Measurements from ENCODE around the gene INO80D. TPM values are rescaled to one million over a fixed set of nuclear protein-coding genes. Genes with fewer than 3 reads are reported as not detected.

The INO80D gene
- total RNA-seq, 1 experiment from 2014 or later = 46.0 TPM

- Histone ChIP-seq H2BK20ac (ENCODE audit: low read depth, low read length, poor library complexity, severe bottlenecking) (no peak overlapping the region), H3K23ac (ENCODE audit: insufficient read length, low read depth, low read length) (no peak overlapping the region), H3K4me2 (ENCODE audit: insufficient read depth, insufficient read length, low read length) (no peak overlapping the region), H4K91ac (ENCODE audit: insufficient read length, low read depth, low read length) (no peak overlapping the region), H3K9ac (ENCODE audit: extremely low read depth, insufficient read length, low read length) (no peak overlapping the region), H2BK120ac (ENCODE audit: low read depth, low read length, poor library complexity, severe bottlenecking) (no peak overlapping the region), H3K27ac (ENCODE audit: insufficient read length, low read depth, low read length) (no peak overlapping the region), H2AFZ (ENCODE audit: low read length) (no peak overlapping the region), H3K79me1 (ENCODE audit: insufficient read depth, low read depth, low read length, poor library complexity, severe bottlenecking) (no peaks in the 10 kb centered on the region), H4K20me1 (ENCODE audit: control insufficient read depth, insufficient read depth, insufficient read length) (no peaks in the 10 kb centered on the region), H4K8ac (replicated peaks; ENCODE audit: insufficient read length, low read depth, low read length) (no peak overlapping the region), H3T11ph (ENCODE audit: low read length) (no peak overlapping the region), H3K27me3 (ENCODE audit: insufficient read depth, low read length) (no peaks in the 10 kb centered on the region), H3K56ac (ENCODE audit: insufficient read length, low read depth, low read length) (no peak overlapping the region), H3K4ac (ENCODE audit: low read depth, low read length) (no peak overlapping the region), H3K14ac (ENCODE audit: insufficient read depth, low read length) (no peak overlapping the region), H3K79me2 (ENCODE audit: insufficient read depth, low read length) (peaks cover 2% of the 10 kb centered on the region; the same call in 1 of the 2 replicates), H2BK15ac (ENCODE audit: low read depth, low read length) (no peak overlapping the region), H3K23me2 (ENCODE audit: insufficient read length, low read depth, low read length, poor library complexity, severe bottlenecking) (no peaks in the 10 kb centered on the region), H3K4me1 (ENCODE audit: insufficient read depth, low read length) (peaks cover 8% of the 10 kb centered on the region; the same call in 1 of the 2 replicates), H4K5ac (ENCODE audit: insufficient read length, low read depth, low read length) (no peak overlapping the region), H2AK5ac (ENCODE audit: insufficient read length, low read length) (no peak overlapping the region), H2BK5ac (ENCODE audit: insufficient read length, low read length) (no peak overlapping the region), H3K18ac (ENCODE audit: insufficient read length, low read depth, low read length) (no peak overlapping the region), H3K9me3 (ENCODE audit: control insufficient read depth, low read depth, low read length) (no peaks in the 10 kb centered on the region), H2BK12ac (ENCODE audit: insufficient read length, low read depth, low read length) (no peak overlapping the region)
- WGBS (ENCODE audit: extremely low coverage, insufficient read length, low lambda C conversion rate) = no CpG with 5 or more reads among the region's 4 CpGs
- Mint-ChIP-seq H3K36me3 (ENCODE audit: insufficient read depth in 1 of 3, low read depth in 3 of 3) (no peaks in the 10 kb centered on the region), H3K9me3 (no peaks in the 10 kb centered on the region), H3K4me3 (no peak overlapping the region), H3K27ac (no peak overlapping the region), H3K4me1 (peaks cover 27 to 40% of the 10 kb centered on the region in 2 experiments), H3K27me3 (ENCODE audit: low read depth) (no peaks in the 10 kb centered on the region)
- DNase-seq = no peak
- TF ChIP-seq, protein P1, sequence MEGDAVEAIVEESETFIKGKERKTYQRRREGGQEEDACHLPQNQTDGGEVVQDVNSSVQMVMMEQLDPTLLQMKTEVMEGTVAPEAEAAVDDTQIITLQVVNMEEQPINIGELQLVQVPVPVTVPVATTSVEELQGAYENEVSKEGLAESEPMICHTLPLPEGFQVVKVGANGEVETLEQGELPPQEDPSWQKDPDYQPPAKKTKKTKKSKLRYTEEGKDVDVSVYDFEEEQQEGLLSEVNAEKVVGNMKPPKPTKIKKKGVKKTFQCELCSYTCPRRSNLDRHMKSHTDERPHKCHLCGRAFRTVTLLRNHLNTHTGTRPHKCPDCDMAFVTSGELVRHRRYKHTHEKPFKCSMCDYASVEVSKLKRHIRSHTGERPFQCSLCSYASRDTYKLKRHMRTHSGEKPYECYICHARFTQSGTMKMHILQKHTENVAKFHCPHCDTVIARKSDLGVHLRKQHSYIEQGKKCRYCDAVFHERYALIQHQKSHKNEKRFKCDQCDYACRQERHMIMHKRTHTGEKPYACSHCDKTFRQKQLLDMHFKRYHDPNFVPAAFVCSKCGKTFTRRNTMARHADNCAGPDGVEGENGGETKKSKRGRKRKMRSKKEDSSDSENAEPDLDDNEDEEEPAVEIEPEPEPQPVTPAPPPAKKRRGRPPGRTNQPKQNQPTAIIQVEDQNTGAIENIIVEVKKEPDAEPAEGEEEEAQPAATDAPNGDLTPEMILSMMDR (conservative IDR thresholded peaks at IDR 0.05) = no peak
Observed at GRCh38 chr2:205969584-205969983, 116.4 kb downstream of the INO80D start.

Data from H9 (cell line).